Retinal pigment epithelial cell (primary cell): ENCODE data around the gene CSF2RB.

ENCODE experiments used
- DNase-seq: peaks from one replicate; pipeline ENCODE4 v3.0.0-alpha.2; 2010; ENCODE audit warnings: low read depth
- H3K4me3 ChIP-seq: 2 replicates; pipeline ENCODE4 v1.5.1; 2011; ENCODE audit warnings: mild to moderate bottlenecking, low read length, control low read depth, moderate library complexity
- TF ChIP-seq, protein P1 (sequence below): conservative IDR thresholded peaks from 2 replicates; pipeline ENCODE4 v1.5.1; 2011; ENCODE audit warnings: low read depth, low read length, control low read depth, inconsistent platforms

Gene CSF2RB

DNA sequence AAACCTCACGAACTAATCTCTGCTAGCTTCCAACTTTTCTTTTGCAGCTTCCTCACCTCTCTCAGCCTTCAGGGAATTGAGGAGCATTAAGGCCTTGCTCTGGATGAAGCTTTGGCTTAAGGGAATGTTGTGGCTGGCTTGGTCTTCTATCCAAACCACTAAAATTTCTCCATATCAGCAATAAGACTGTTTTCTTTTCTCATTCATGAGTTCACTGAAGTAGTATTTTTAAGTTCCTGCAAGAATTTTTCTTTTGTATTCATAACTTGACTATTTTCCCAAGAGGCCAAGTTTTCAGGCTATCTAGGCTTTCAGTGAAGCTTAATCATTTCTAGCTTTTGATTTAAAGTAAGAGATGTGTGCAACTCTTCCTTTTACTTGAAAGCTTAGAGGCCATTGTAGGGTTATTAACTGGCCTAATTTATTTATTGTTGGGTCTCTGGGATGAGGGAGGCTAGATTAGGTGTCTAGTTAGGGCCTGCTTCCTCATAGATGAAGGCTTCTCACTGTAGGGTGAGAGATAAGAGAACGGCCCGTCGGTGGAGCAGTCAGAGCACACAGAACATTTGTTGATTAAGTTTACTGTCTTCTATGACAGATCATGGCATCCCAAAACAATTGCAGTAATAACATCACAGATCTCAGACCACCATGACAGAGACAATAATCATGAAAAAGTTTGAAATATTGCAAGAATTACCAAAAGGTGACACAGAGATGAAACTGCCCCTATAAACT is 33.2 kb downstream of the CSF2RB start:
- TF ChIP-seq, protein P1, sequence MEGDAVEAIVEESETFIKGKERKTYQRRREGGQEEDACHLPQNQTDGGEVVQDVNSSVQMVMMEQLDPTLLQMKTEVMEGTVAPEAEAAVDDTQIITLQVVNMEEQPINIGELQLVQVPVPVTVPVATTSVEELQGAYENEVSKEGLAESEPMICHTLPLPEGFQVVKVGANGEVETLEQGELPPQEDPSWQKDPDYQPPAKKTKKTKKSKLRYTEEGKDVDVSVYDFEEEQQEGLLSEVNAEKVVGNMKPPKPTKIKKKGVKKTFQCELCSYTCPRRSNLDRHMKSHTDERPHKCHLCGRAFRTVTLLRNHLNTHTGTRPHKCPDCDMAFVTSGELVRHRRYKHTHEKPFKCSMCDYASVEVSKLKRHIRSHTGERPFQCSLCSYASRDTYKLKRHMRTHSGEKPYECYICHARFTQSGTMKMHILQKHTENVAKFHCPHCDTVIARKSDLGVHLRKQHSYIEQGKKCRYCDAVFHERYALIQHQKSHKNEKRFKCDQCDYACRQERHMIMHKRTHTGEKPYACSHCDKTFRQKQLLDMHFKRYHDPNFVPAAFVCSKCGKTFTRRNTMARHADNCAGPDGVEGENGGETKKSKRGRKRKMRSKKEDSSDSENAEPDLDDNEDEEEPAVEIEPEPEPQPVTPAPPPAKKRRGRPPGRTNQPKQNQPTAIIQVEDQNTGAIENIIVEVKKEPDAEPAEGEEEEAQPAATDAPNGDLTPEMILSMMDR = no peak
- DNase-seq = no peak
- no peak overlapping the region for H3K4me3 ChIP-seq

DNA sequence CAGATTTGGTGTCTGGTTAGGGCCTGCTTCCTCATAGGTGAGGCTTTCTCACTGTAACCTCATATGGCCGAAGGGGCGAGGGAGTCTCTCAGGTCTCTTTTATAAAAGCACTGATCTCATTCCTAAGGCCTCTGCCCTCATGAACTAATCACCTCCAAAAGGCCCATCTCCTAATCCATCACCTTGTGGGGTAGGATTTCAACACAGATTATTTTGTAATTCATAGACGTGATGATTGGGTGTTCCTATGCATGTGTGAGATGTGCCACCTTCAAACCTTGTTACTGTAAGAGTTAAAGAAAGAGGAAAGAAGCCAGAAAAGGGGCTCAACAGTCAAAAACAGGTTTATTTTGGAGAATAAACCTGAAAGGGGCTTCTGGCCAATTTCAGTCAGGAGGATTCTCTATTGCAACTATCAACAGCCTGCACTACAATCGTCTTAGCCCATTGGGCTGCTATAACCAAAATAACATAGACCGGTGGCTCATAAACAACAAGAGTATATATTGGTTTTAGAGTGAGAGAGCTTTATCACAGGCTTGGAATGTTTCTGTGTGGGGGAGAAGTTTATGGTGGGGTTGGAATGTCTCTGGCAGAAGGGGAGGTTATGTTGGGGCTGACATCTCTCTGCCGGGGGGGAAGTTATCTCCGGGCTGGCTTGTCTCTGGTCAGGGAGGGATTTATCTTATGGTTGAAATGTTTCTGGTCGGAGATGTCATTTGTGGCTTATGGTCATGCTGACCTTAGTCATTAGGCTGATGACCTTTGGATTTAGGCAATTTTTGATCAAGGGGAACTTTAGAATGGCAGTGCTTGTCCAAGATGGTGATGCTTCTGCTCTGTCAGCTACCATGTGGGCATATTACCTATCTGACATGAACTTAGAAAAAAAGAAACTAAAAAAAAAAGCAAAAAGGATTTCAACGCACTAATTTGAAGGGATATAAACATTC is 35.1 kb downstream of the CSF2RB start:
- H3K4me3 ChIP-seq = no peak overlapping the region
- no peak for DNase-seq
- TF ChIP-seq, protein P1 = no peak

DNA sequence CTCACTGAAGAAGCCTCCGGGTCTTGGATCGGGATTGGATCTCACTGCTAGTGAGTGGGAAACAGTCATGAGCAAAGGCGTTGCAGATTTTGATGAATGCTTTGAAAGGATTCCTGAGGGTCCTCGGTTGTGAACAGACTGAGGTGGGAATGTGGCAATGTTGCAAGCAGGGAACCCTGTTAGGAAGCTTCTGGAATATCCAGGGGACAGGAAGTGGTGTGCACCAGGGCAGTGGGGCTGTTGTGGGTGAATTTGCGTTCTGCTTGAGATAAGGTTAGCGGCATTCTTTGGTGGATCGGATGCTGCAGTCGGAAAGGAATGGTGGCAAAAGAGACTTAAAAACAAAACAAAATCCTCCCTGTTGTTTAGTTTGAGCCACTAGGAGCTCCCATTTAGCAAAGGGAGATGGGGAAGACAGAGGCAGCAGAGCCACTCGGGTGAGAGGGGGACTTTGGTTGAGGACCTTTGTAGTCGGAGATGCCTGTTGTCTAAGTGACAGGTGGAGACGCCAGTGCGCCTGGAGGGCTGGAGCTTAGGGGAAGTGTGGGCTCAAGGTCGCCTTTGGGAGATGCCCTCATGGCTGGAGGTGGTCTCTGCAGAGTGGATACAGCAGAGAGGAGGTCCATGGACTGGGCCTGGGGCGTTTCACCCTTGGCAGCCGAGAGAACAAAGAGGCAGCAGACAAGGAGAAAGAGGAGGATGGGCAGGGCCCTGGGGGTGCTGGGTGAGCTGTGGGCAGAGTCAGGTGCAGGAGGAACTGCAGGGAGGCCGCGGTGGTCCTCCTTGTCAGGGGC is 37.6 kb downstream of the CSF2RB start:
- H3K4me3 ChIP-seq = no peak overlapping the region
- TF ChIP-seq, protein P1 = no peak
- DNase-seq = no peak

DNA sequence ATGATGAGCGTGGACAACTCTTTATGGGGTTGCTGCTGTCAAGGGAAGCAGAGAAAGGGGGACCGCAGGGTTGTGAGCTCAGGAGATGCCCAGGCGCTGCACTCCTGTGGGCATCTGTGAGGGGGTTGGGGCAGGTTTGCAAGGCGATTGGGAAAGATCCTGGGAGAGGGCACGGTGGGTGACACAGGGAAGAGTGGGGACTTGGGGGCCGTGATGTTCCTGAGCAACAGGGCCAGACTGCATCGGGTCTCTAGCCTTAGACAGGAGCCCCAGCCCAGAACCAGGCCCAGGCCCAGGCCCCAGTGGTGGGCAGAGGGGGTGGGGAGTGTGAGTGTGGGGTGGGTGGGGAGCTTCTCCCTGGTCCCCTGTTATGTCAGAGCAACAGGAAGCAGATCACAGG is 38.3 kb downstream of the CSF2RB start:
- no peak for DNase-seq
- TF ChIP-seq, protein P1 = no peak
- no peak overlapping the region for H3K4me3 ChIP-seq

DNA sequence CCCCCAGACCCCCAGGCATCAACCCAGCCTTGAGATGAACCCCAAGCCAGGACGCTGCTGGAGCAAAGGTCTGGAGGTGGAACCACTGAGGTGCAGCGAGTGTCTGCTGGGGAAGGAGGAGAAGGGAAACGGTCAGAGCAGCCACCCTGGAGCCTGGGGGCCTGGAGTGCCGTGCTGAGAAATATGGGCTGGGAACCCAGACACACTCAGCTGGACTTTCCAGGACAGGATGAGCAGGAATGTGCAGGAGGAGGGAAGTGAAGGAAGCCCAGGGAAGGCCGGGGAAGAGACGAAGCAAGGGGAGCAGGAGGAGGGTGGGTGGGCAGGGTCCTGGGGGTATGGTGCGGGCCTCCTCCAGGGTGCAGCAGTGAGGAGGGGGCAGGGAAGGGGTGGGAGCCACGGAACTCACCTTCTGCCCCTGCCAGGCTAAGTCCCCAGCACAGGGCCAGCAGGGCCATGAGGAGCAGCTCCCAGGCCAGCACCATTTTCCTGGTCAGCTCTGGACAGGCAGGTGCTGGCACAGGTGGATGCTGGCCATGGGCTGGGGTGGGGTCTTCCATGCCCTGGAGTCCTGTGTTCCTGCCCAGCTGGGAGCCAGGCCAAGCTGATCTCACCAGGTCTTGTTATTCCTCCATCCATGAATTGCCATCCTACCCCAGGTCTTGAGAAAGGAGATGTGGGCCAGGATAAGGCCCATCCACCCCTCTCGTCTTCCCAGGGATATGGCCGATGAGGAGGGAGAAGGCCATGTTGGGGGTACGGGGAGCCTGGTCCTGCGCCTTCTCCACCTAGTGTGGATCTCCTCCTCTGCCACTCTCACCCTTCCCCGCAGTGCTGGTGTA is 40.0 kb downstream of the CSF2RB start:
- H3K4me3 ChIP-seq = no peak overlapping the region
- no peak for DNase-seq
- TF ChIP-seq, protein P1 = no peak
